ENCODE data around the gene TNPO2. TPM values are rescaled to one million over a fixed set of nuclear protein-coding genes. Genes with fewer than 3 reads are reported as not detected.

The TNPO2 gene
- total RNA-seq = 85.7 TPM

DNA sequence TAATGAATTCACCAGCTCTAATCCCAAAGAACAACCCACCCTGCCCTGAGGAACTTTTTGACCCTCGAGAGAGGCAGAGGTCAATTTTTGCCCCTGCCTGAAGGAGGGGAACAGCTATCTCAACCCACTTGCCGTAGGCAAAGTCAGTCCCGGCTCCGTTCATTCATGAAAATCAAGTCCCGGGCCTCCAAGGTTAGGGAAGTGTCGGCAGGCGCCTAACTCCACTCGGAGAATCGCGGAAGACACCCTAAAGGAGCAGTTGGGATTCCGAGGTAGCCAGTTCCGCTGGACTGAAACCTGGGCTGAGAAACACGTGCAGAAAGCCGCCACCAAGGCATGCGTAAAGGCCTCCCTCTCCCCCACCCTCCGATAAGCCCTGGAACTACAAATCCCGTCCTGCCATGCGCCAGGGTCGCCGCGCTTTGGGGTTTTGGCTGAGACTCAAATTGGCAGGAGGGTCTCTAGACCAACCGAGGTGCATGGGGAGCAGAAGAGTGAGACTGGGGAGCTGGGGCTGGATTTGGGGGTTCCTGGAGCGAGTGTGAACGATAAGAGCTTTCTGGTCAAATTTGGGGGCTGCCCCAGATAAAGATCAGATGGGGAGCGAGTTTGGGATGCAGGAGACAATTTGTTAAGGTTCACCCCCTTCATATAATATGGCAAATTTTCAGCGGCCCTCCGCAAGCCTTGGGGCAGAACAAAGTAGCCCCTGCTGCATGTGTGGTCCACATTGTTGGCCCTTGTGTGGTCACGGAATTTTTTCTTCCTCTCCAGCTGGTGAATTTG lies at the start of gene TNPO2:
Gene TNPO2 (minus strand): TSS at position 292 of the 786 bp plus-strand sequence. CDS start 2,955 bp downstream, outside the sequence.
- intact Hi-C loops (cut with DNase I) = no loop called here
- no peak for DNase-seq (ENCODE audit: extremely low spot score in 2 of 2)

DNA sequence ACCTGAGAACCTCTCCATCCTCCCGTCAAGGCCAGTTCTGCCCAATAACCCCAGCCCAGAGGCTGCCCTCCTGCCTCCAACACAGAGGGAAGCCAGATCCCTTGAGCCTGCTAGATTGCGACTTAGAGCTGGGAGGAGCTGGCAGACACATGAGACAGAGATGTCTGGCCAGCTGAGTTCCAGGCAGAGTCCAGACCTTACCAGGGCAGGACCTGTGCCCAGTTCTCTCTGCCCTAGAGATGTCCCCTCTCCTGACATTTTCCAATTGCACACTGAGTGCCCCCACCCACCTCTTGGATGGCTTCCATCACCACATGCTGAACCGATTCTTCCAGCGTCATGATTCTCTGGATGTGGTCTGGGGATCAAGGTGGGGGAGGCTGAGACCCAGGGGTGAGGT lies 48.6 kb upstream of the TNPO2 start:
- no peaks in the 10 kb centered on the region for H3K27me3 ChIP-seq
- no peaks in the 10 kb centered on the region for H3K9me3 ChIP-seq
- H3K36me3 ChIP-seq = no peaks in the 10 kb centered on the region
- intact Hi-C loops (cut with DNase I) = no loop called here
- TF ChIP-seq POLR2A (IDR thresholded peaks at IDR 0.05) (no peak), POLR2AphosphoS5 (IDR thresholded peaks at IDR 0.05; ENCODE audit: insufficient read depth in 1 of 2, low read depth in 1 of 2) (no peak)
- TF ChIP-seq, protein P1, sequence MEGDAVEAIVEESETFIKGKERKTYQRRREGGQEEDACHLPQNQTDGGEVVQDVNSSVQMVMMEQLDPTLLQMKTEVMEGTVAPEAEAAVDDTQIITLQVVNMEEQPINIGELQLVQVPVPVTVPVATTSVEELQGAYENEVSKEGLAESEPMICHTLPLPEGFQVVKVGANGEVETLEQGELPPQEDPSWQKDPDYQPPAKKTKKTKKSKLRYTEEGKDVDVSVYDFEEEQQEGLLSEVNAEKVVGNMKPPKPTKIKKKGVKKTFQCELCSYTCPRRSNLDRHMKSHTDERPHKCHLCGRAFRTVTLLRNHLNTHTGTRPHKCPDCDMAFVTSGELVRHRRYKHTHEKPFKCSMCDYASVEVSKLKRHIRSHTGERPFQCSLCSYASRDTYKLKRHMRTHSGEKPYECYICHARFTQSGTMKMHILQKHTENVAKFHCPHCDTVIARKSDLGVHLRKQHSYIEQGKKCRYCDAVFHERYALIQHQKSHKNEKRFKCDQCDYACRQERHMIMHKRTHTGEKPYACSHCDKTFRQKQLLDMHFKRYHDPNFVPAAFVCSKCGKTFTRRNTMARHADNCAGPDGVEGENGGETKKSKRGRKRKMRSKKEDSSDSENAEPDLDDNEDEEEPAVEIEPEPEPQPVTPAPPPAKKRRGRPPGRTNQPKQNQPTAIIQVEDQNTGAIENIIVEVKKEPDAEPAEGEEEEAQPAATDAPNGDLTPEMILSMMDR (IDR thresholded peaks at IDR 0.05) = no peak
- no peak for DNase-seq (ENCODE audit: extremely low spot score in 2 of 2)
- H3K4me3 ChIP-seq = no peak overlapping the region
- peaks cover 19% of the 10 kb centered on the region for H3K4me1 ChIP-seq
- no peak overlapping the region for H3K27ac ChIP-seq

More for the DNA sequence above, at the start of gene TNPO2:
- H3K27ac ChIP-seq = peak within 1 kb of the TSS; percentile 95
- peak within 1 kb of the TSS; percentile 51 to 78 for H3K4me3 ChIP-seq
- H3K27me3 ChIP-seq = no peaks in the 10 kb centered on the region
- H3K36me3 ChIP-seq = peaks cover 0 to 8% of the 10 kb centered on the region in 2 donors
- H3K4me1 ChIP-seq = peaks cover 45% of the 10 kb centered on the region
- TF ChIP-seq POLR2A (IDR thresholded peaks at IDR 0.05) = no peak
- TF ChIP-seq POLR2AphosphoS5 (IDR thresholded peaks at IDR 0.05; ENCODE audit: insufficient read depth in 1 of 2, low read depth in 1 of 2) = peak in 1 of 2 donors; percentile 20
- TF ChIP-seq, protein P1 (IDR thresholded peaks at IDR 0.05) = no peak
- no peaks in the 10 kb centered on the region for H3K9me3 ChIP-seq

DNA sequence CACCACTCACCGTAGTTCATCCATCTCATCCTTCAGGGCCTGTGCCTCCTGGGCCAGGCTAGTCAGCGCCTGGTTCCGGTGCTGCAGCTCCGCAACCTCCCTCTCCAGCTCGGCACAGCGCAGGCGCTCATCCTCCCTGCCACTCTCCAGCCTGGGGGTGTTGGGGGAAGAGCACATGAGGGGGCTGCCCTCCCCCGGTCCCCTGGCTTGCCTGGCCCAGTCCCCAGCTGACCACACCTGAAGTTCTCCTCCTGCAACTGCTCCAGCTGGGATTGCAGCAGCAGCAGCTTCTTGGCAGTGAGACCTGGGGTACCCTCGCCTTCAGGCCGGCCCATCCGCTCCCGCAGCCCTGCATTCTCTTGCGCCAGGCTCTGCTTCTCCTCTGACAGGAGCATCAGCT lies 47.2 kb upstream of the TNPO2 start:
- TF ChIP-seq, protein P1 (IDR thresholded peaks at IDR 0.05) = no peak
- TF ChIP-seq POLR2AphosphoS5 (IDR thresholded peaks at IDR 0.05; ENCODE audit: insufficient read depth in 1 of 2, low read depth in 1 of 2) (no peak), POLR2A (IDR thresholded peaks at IDR 0.05) (no peak)
- Histone ChIP-seq H3K4me1 (peaks cover 17% of the 10 kb centered on the region), H3K27me3 (no peaks in the 10 kb centered on the region), H3K36me3 (no peaks in the 10 kb centered on the region), H3K4me3 (no peak overlapping the region), H3K9me3 (no peaks in the 10 kb centered on the region), H3K27ac (no peak overlapping the region)
- intact Hi-C loops (cut with DNase I) = loop anchor here (2.0 kb wide), 1 partner anchor 74 kb away; no protein-coding TSS in a partner anchor
- no peak for DNase-seq (ENCODE audit: extremely low spot score in 2 of 2)

DNA sequence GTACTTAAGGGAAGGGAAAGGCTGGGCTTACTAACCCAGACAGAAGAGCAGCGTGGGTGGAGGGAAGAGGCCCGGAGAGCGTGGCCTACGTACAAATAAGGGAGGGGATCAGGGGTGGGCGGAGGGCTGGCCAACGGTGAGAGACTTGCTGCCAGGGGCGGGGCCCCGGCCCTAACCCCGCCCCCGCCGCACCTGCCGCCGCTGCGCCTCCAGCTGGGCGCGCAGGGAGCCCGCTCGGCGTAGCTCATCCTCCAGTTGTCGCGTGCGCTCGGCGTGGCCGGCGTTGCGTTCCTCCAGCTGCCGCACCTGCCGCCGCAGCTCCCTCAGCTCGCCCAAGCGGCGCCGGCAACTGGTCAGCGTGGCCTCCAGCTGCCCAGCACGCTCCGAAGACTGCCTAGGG lies 46.0 kb upstream of the TNPO2 start:
- TF ChIP-seq POLR2A (IDR thresholded peaks at IDR 0.05) (no peak), POLR2AphosphoS5 (IDR thresholded peaks at IDR 0.05; ENCODE audit: insufficient read depth in 1 of 2, low read depth in 1 of 2) (no peak)
- TF ChIP-seq, protein P1 (IDR thresholded peaks at IDR 0.05) = no peak
- H3K4me1 ChIP-seq = peaks cover 15% of the 10 kb centered on the region
- intact Hi-C loops (cut with DNase I) = loop anchor here (2.0 to 5.0 kb wide), 2 partner anchors 33 to 75 kb away; partner anchors contain the start of genes PRDX2 and THSD8
- no peak overlapping the region for H3K4me3 ChIP-seq
- DNase-seq (ENCODE audit: extremely low spot score in 2 of 2) = no peak
- H3K9me3 ChIP-seq = no peaks in the 10 kb centered on the region
- no peaks in the 10 kb centered on the region for H3K27me3 ChIP-seq
- H3K27ac ChIP-seq = no peak overlapping the region
- H3K36me3 ChIP-seq = no peaks in the 10 kb centered on the region

DNA sequence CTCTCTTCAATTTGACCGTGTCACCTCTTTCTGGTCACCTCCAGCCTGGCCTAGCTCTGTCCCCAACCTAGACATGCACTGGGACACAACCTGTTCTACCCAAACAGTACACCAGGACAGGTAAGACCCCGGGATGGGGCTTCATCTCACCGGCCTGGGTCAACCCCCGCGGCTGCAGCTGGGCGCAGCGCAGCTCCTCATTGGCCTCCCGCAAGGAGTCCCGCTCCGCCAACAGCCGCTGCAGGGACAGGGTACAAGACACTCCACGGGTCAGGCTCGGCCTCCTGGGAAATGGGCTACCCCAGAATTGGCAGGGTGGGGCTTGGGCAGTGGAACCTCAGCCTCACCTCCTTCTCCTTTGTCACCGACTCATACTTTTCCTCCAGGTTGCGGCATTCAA lies 43.9 kb upstream of the TNPO2 start:
- TF ChIP-seq, protein P1 (IDR thresholded peaks at IDR 0.05) = no peak
- TF ChIP-seq POLR2A (IDR thresholded peaks at IDR 0.05) = no peak
- TF ChIP-seq POLR2AphosphoS5 (IDR thresholded peaks at IDR 0.05; ENCODE audit: insufficient read depth in 1 of 2, low read depth in 1 of 2) = no peak

More for the DNA sequence above, 43.9 kb upstream of the TNPO2 start:
- Histone ChIP-seq H3K4me3 (no peak overlapping the region), H3K27ac (no peak overlapping the region), H3K36me3 (peaks cover 0 to 7% of the 10 kb centered on the region in 2 donors), H3K9me3 (no peaks in the 10 kb centered on the region), H3K27me3 (no peaks in the 10 kb centered on the region), H3K4me1 (peaks cover 11% of the 10 kb centered on the region)
- DNase-seq (ENCODE audit: extremely low spot score in 2 of 2) = no peak
- intact Hi-C loops (cut with DNase I) = loop anchor here (5.0 kb wide), 1 partner anchor 35 kb away; the partner anchor contains the start of genes PRDX2 and THSD8
